ENCODE measurements around the gene SUPT3H.
"Not testable (repeated sequence)": the region's sequence is repeated elsewhere in the genome, so short reads cannot be mapped to it uniquely, and the experiment has no call there.

SUPT3H gene

DNA sequence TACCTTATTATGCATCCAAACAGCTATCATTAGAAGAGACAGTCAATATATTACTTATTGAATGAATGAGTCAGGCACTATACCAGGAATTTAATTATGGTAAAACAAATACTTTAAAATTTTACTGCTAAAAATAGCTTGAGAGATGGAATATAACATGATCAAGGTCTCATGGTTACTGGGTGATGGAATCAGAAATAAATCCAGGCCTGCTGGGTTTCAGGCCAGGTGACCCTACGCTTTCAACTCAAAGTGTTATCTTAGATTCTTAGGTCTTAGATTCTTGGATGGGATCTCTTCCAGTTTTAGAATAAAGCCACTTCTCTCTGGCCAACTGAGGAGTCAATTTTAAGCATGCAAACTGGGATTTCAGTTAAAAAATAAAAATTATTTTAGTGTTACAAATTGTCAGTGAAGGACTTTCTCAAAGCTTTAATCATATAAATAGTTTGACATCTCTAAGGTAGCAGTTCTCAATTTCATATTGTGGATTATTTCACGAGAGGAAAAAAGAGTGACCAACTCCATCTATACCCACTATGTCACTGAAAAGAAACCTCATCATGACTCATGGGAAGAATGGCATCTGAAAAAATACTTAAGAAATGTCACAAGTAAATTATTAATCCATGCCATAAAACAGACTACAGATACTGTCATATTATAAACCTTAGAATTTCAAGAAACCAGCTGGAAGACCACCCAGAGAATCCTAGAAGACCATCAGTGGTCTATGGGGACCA is 333.1 kb downstream of the SUPT3H start:
- DNase-seq = no peak

DNA sequence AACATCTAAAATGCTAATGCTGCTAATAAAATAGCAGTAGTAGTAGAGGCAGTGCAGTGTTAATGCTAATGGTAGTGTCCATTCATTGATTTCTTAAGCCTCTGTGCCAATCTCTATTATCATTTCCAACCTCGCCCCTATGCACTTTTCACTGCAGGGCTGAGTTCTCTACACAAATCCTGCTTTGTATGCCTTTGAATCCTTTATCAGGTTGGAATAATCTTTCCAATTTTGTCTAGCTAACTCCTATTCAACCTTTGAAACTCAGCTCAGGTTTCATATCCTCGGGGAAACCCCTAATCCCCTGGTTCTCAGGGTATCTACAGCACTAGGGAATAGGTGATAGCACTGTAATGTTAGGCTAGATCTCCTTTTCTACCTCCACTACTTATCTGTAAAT is 333.6 kb downstream of the SUPT3H start:
- no peak for DNase-seq

DNA sequence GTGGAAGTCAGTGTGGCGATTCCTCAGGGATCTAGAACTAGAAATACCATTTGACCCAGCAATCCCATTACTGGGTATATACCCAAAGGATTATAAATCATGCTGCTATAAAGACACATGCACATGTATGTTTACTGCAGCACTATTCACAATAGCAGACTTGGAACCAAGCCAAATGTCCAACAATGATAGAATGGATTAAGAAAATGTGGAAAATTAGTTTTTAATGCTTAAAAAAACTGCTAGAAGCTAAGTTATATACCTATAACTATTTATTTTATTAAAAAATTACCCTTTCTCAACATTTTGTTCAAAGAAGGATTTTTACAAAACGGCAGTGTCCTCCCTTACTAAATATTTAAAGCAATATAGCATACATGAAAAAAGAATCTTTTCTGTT is 335.1 kb downstream of the SUPT3H start:
- DNase-seq = not testable (repeated sequence)

GRCh38 chr6:45038226-45038625 is 339.5 kb downstream of the SUPT3H start:
- no peak for DNase-seq

GRCh38 chr6:45036103-45036502 is 341.6 kb downstream of the SUPT3H start:
- DNase-seq = no peak

GRCh38 chr6:45032426-45032825 is 345.3 kb downstream of the SUPT3H start:
- DNase-seq = no peak

DNA sequence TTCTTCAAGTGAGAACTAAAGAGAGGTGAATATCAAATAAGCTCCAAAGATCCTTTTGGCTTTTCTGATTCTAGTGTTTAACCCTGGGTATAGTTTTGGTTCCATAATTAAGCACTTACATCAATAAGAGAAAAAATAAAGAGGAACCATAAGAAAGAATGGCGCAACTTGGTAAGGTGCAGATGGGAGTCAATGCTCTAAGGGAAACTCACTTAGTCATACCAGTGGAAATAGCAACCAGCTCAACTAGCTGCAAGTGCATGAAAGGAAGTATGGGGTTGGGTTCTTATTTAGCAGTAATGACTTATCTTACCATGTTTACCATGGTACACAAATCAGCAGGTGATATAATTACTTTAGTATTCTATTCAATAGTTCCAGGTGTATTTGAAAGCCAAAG is 346.1 kb downstream of the SUPT3H start:
- DNase-seq = no peak

- DNase-seq = no peak
Observed at GRCh38 chr6:45027126-45027525, 350.6 kb downstream of the SUPT3H start.

GRCh38 chr6:45026003-45026516 is 351.7 kb downstream of the SUPT3H start:
- DNase-seq = no peak

- DNase-seq = no peak
Observed at GRCh38 chr6:45024610-45025009, 353.1 kb downstream of the SUPT3H start.

DNA sequence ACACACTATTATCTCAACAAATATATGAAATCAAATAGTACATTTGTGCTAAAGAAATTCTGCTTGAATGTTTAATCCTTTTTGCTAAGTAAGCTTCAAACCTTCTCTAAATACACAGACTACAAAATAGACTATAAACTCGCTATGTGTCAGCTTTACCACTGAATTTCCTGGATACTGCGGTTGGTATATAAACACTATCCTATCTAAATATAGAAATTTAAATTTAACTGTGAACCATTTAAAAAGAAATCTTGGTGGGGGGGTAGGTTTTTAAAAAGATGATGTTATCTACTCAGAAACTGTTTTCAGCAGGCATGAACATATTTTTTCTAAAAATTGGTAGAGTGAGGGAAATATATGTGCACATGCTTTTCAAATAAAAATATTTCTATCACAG is 356.1 kb downstream of the SUPT3H start:
- DNase-seq = no peak

- no peak for DNase-seq
Observed at GRCh38 chr6:45012687-45013086, 365.0 kb downstream of the SUPT3H start.

DNA sequence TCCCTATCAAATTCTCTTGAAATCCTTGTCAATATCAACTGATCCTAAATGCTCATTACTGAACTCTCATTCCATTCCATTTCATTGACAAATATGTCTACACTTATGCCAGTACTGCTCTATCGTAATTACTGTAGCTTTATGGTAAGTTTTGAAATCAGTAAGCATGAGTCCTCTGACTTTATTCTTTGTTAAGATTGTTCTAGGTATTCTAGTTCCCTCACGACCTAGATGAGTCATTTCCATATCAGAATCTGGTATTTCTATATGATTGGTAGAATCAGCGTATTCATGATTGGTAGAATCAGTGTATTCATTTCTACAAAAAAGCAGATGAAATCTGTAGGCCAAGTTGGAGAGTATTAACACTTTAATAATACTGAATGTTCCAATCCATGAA is 368.2 kb downstream of the SUPT3H start:
- no peak for DNase-seq

GRCh38 chr6:45006893-45007292 is 370.8 kb downstream of the SUPT3H start:
- no peak for DNase-seq

DNA sequence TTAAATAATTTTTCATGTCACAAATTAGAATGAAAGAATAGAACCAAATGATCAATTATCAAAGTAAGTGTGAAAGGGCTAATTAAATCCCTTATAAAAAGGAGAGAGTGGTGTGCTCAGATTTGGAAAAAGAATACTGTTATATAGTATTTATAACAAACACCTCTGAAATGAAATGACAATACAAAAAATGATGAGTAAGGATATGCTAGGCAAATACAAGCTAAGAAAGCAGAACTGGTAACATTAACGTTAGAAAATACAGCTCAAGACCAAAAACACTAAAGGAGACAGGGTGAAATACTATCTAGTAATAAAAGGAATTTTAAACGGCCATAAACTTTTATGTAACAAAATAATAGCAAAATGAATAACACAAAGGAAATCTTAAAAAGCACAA is 373.8 kb downstream of the SUPT3H start:
- no peak for DNase-seq

DNA sequence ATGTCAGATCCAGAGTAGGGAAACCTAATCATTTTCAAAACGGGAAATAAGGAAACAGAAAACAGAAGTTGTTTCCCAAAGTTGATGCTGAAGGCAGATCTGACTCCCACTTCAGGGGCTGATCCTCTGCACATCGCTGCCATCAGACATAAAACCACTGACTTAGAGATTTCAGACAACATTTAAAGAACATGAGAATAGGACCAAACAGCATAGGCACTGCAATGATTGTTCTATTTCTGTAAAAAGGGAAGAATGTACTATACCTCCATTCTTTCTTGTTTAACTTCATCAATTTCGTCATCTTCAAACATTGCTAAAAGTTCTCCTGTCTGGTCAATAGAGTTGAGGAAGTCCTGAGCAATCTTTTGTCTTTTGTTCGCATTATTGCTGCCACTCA is 374.3 kb downstream of the SUPT3H start:
- no peak for DNase-seq

DNA sequence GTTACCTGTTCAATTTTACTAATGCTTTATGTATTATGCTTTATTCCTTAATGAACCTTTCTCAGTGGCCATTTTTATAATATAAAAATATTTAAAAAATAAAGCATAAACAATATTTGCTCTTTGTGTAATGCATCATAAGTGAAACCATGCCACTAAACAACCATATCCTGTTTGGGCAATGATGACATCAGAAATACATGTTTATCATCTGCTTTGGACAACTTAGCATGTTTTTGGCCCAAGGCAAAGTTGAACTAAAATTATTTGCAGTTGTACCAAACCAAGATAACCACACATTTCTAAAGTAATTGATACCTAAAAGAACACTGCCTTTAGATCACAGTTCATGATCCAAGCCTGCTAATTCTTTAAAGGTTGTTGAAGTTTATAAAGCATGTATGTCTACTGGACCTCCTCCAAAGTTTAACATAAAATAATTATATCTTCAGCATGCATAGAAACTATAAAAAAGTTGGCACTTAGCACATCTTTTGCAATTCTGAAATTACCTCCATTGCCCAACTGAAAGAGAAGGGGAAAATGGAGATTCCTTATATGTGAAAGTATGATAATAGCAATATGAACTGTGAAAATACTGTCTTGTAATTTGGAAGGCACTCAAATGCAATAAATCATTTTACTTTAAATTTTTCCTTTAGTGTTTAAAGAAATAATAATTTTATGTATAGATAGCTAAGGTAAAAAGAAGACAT is 375.2 kb downstream of the SUPT3H start:
- DNase-seq = no peak

- no peak for DNase-seq
Observed at GRCh38 chr6:45001663-45002062, 376.1 kb downstream of the SUPT3H start.

GRCh38 chr6:45000833-45001232 is 376.9 kb downstream of the SUPT3H start:
- DNase-seq = no peak

DNA sequence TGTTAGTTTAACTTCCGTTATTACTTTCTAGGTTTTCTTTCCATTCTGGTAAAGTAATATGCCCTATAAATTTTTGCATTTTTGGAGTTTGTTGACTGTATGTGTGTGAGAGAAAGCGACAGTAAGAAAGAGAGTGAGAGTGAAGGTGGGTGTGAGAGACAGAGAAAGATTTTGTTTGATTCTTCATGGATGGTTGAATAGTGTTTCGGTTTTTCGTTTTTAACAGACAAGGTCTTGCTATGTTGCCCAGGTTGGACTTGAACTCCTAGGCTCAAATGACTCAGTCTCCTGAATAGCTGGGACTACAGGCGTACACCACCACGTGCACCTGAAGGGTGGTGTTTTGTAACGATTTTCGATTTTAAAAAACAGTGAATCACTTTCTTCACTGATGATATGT is 378.7 kb downstream of the SUPT3H start:
- DNase-seq = no peak

- DNase-seq = no peak
Observed at GRCh38 chr6:44995486-44996132, 382.1 kb downstream of the SUPT3H start.

- DNase-seq = no peak
Observed at GRCh38 chr6:44989391-44989790, 388.3 kb downstream of the SUPT3H start.

GRCh38 chr6:44985006-44985405 is 392.7 kb downstream of the SUPT3H start:
- DNase-seq = no peak

Data from SHP77 treated with DMSO at 0.1 percent for 48 hours (cell line).